Activated effector memory CD4-positive, alpha-beta T cell treated with anti-CD3 and anti-CD28 coated beads, Interleukin-2, amount 50 U/mL, for 16 hours (primary cell): ENCODE measurements around the gene RAB5B.
"Not testable (repeated sequence)": the region's sequence is repeated elsewhere in the genome, so short reads cannot be mapped to it uniquely, and the experiment has no call there.

Experiments used
- DNase-seq: peaks from one replicate; pipeline ENCODE4 v3.0.0-alpha.2; 2020

Gene RAB5B

GRCh38 chr12:55942055-55942454 is 31.8 kb upstream of the RAB5B start:
- DNase-seq = no peak

DNA sequence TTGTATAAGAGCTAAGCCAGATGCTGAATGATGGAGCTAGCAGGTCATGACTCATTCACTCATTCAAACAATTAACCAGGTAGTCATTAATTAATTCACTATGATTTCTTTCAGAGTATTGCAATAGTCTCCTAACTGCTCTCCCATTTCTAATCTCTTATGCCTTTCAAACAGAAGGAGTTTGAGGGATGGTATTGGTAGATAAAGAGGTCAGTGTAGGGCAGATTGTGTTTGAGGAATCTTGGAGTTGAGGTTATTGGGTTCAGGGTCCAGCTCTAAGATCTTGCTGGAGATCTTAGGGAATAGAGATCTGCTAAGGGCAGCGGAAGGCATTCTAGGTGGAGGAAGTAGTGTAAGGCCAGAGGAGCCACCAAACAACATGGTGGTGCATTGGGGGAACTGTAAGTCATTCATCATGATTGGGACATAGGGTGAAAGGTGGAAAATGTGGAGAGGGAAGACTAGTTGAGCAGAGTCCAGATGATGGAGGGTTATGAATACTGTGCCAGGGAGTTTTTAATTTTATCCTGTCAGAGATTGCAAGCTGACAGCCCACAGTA is 31.2 kb upstream of the RAB5B start:
- DNase-seq = no peak

DNA sequence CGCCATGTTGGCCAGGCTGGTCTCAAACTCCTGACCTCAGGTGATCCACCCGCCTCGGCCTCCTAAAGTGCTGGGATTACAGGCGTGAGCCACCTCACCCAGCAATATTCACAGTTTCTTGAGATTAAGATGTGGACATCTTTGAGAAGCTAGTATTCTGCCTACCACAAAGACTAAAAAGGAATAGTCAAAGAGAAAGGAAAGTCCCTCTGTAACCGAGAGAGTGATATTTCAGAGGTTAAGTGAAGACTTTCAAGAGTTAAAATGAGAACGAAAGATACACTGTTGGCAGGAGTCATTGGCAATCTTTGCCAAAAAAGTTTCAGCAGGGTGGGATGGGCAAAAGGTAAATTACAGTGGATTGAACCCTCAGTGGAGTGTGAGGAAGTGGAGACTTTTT is 27.3 kb upstream of the RAB5B start:
- DNase-seq = no peak

DNA sequence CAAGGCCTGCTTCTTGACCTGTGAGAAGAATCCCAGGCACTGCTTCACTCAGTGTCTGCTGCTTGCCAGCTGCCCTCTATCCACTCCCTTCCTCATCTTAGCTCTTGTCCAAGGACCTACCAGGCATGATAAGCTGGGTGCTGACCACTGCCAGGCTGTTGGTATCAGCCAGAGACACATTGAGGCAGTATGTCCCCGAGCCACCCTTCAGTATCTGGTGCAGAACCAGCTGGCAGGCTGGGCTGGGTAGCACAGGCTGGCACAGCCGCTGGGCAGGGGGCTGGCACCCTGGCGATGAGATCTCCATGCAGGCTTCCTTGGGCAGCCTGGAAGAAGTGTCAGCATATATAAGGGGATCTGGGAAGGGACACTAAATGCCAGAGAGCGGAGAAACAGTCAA is 18.5 kb upstream of the RAB5B start:
- no peak for DNase-seq

DNA sequence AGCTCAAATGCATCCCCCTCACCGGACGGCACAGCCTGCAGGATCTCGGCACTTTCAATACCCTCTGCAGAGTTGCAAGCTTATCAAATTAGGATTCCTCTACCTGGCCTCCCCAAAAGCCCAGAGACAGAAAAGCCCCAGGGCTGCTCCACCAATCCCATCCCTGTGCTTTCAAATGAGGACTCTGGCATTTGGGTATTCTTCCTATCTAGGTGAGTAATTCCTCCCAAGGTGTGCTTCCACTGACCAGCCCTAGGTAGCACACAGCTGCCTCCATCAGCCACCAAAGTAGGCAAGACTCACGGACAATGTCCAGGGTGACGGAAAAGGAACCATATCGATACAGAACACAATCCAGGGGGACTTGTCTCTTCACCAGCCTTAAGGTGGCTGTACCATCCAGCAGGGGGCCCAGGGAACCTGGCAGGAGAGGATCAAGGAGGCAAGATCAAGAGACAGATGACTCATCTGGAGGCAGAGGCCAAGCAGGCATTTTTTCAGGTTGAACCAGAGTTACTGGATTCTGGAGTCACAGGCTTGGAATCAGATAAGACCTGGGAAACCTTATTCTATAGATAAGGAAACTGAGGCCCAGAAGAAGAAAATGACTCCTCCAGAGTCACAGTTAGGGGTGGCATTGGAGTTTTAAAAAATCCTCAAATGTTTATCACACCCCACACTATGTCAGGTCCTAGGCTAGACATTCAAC is 17.9 kb upstream of the RAB5B start:
- DNase-seq = peak; percentile 81

- DNase-seq = no peak
Measured at GRCh38 chr12:55957106-55957859, 16.6 kb upstream of the RAB5B start.

DNA sequence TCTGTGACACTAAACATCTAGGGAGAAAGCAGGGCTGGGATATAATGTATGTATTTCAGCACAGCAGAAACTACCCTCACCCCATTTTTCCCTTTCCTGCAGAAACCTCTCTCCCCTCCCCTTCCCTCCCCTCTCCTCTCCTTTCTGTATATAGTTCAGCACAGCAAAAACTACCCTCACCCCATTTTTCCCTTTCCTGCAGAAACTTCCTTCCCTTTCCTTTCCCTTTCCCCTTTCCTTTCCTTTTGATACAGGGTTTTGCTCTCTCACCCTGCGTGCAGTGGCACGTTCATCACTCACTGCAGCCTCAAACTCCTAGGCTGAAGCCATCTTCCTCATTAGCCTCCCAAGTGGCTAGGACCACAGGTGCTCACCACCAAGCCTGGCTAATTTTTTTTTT is 10.1 kb upstream of the RAB5B start:
- DNase-seq = no peak

- no peak for DNase-seq
Measured at GRCh38 chr12:55965240-55965639, 8.6 kb upstream of the RAB5B start.

DNA sequence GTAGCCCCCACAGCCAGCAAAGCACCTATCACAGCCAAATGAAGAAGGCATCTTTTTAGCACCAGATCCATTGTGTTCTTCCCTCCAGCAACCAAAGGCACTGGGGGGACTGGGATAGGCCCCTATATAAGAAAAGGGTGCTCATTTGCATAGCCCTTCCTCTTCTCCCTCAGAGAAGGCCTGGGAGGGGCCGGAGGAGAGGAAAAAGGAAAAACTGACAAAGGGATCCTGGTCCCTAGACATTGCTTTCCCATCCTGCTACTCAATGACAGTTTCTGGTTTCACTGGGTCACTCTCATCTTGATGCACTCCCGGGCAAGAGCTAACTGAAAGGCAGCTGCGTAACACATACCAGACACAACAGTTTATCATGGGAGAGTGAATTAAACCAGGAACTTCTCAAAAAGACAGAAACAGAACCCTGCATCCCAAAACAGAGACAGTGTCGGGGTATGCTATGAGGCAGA is 7.9 kb upstream of the RAB5B start, which contains the start of gene PMEL:
TSS of gene PMEL (minus strand) at position 102 of the 467 bp plus-strand sequence. CDS start at position 71, 31 bp downstream.
- no peak for DNase-seq

GRCh38 chr12:55966408-55967281 is 7.2 kb upstream of the RAB5B start, which contains the start of gene CDK2:
Gene CDK2 (plus strand): TSS chr12:55966830. CDS start chr12:55967009, 179 bp downstream.
- DNase-seq = peak; percentile 95

- DNase-seq = no peak
Measured at GRCh38 chr12:55969356-55969755, 4.5 kb upstream of the RAB5B start.

DNA sequence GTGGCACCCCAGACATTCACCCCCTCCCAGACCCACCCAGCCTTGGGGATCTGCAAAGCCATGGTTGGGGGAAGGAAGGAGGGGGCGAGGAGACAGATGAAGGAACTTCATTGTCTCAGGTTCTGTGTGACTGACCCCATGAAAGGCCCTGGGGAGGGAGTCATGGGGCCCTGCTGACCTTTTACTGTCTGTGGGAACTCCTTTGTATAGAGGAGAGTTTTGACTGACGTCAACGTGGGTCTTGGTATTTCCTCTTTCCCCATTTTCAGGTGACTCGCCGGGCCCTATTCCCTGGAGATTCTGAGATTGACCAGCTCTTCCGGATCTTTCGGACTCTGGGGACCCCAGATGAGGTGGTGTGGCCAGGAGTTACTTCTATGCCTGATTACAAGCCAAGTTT is 3.1 kb upstream of the RAB5B start:
- no peak for DNase-seq

GRCh38 chr12:55972042-55972441 is 1.8 kb upstream of the RAB5B start:
- DNase-seq = no peak

DNA sequence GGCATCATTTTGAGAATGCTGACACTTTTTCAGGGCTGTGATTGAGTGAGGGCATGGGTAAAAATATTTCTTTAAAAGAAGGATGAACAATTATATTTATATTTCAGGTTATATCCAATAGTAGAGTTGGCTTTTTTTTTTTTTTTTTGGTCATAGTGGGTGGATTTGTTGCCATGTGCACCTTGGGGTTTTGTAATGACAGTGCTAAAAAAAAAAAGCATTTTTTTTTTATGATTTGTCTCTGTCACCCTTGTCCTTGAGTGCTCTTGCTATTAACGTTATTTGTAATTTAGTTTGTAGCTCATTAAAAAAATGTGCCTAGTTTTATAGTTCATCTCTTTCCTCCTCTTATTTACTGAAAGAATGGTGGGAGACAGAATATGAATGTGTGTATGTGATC is 1.4 kb upstream of the RAB5B start:
- no peak for DNase-seq

- no peak for DNase-seq
Measured at GRCh38 chr12:55972911-55973598, 823 bp upstream of the RAB5B start.

DNA sequence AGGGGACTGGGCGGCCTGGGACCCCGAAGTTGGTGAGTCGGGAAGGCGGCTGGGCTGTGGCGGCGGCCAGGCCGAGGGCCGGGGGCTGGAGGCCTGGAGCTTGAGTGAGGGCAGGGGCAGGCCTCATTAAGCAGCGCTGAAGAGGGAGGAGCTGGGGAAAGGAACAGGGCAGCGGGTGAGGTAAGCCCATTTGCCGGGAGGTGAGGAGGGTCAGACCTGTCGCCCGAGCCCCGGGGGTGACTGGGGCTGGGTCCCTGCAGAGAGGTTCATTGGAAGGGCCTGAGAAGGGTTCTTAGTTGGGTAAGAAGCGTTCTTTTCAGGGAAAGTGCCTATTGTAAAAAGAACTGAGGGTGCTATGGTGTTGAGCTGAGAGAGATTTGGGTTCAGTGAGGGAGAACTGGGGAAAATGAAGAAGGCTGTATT is 441 bp downstream of the RAB5B start:
- DNase-seq = no peak

DNA sequence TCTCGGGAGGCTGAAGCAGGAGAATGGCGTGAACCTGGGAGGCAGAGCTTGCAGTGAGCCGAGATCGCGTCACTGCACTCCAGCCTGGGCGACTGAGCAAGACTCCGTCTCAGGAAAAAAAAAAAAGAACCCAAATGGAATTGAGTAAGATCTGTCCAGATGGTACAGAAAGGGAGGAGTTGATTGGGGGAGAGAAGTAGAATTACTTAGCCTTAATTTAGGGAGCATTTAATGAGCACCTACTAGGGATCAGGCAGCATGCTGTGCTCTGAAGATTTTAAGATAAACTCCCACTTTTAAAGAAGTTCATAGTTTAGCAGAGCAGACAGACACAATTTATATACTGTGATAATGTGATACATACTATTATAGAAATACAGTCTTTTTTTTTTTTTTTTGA is 4.5 kb downstream of the RAB5B start:
- no peak for DNase-seq

- DNase-seq = no peak
Measured at GRCh38 chr12:55979069-55979468, 5.2 kb downstream of the RAB5B start.

GRCh38 chr12:55981882-55982281 is 8.0 kb downstream of the RAB5B start:
- not testable (repeated sequence) for DNase-seq

DNA sequence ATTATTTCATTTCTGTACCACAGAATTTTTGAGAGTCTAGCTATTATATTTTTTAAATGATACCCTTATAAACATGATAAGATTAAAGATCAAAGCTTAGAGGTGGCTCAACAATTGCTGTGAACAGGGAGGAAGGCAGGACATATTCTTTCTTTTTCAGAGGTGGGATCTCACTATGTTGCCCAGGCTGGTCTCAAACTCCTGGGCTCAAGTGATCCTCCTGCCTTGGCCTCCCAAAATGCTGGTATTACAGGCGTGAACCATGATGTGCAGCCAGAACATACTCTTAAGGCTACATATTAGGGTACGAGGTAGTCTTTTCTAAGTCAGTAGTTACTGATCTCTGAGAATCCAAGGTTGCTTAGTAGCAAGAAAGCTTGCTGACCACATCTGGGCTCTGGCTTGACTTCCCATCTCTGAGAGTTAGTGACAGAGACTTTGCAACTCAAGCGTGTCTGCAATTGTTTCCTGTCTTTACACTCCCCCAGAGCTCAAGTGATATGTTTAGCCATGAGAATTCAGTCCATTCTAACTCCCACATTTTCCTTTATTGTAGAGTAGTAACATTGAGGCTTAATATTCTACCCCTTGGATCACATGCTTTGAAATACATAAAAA is 8.6 kb downstream of the RAB5B start:
- no peak for DNase-seq

DNA sequence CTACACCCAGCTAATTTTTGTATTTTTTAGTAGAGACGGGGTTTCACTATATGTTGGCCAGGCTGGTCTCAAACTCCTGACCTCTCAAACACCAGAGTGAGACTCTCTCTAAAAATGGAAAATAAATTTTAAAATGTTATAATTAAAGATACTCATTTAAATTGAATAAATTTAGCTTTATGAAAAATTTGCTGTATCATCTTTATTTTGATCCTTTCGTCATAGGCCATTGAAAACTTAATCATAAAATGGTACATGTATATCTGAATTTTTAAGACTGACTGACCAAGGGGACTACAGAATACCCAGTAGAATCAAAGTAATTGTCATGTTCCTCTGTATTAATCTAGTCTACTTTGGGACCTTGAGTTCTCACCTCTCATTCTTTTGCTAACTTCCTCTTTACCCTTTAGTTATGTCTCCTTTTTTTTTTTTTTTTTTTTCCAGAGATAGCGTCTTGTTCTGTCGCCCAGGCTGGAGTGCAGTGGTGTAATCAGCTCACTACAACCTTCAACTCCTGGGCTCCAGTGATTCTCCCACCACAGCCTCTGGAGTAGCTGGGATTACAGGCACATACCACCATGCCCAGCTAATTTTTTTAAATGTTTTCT is 9.5 kb downstream of the RAB5B start:
- DNase-seq = no peak
